COR-L47 (cell line): ENCODE data around the gene TRPC4AP.

ENCODE experiments used
- DNase-seq: peaks from one replicate; lab custom pipeline; 2025; lab: John Stamatoyannopoulos, UW

Gene TRPC4AP

DNA sequence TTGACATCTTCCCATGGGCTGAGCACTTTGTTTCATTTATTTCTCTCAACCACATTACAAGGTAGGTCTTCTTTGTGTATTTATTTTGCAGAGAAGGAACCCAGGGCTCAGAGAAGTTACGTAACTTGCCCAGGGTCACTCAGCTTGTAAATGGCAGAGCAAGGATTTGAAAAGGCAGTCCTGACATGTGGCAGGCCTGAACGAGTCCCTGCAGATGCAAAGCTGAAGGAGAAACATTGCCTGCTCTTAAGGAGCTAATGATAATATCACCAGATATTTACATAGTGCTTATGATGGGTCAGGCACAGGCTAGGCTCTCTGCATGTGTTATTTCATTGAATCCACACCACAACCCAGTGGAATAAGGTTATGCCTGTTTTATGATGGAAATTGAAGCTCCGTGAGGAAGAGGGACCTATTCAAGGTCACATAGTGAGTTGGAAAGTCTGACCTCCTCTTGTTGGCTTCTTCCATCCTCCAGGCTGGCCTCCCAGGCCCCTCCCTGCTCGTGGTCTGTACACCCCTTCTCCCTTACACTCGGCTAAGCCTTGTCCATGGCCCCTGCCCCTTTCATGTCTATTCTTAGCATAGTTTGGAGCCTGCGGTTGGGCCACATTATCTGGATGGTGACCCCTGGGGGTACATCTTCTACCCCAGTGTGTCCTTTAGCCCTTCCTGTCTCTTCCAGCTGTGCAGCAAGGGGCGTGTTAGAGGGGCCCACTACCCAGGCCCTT, 124.4 kb downstream of the TRPC4AP start:
- DNase-seq = no peak

DNA sequence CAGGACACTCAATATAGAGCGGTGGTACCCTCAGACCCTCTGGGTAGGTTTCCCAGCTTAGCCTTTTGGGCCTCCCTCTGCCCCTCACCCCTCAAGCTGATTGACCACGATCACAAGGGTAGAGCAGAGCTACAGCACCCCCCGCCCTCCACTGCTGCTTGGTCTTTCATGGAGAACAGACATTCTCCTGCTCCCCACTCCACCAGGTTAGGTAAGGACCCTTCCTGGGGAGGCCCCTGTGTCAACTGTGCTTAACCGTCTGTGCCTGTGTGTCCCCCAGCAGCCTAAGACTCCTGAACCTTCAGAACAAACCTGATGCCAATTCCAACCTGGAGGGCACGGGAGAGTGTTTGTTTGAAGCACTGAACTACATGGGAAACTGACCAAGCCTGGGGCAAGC, 125.2 kb downstream of the TRPC4AP start:
- no peak for DNase-seq

DNA sequence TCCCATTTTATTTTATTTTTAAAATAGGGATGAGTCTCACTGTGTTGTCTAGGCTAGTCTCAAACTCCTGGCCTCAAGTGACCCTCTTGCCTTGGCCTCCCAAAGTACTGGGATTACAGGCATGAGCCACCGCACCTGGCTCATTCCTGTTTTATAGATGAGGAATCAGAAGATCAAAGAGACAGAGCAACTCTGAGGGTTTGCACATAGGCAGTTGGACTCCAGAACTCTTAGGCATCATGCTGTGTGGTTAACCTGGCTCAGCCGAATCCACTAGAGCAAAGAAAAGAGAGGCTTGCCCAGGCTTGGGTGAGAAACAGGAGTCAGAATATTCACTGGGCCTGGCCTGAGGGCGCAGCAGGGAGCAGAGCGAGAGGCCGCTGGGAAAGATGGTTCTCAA, 127.6 kb downstream of the TRPC4AP start:
- DNase-seq = no peak

DNA sequence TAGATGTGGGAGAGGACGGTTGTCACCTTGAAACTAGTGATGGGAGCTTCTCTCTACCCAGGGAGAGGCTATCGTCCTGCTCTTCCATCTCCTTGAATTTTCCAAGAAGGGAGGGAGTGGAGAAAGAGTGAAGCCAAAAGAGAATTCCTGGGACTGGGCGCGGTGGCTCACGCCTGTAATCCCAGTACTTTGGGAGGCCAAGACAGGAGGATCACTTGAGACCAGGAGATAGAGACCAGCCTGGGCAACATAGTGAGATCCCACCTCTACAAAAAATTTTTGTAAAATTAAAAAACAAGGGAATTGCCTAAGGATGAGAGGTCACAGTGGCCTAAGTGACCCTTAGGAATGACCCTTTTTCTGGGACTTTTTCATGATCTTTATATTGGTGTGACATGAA, 128.1 kb downstream of the TRPC4AP start:
- no peak for DNase-seq

DNA sequence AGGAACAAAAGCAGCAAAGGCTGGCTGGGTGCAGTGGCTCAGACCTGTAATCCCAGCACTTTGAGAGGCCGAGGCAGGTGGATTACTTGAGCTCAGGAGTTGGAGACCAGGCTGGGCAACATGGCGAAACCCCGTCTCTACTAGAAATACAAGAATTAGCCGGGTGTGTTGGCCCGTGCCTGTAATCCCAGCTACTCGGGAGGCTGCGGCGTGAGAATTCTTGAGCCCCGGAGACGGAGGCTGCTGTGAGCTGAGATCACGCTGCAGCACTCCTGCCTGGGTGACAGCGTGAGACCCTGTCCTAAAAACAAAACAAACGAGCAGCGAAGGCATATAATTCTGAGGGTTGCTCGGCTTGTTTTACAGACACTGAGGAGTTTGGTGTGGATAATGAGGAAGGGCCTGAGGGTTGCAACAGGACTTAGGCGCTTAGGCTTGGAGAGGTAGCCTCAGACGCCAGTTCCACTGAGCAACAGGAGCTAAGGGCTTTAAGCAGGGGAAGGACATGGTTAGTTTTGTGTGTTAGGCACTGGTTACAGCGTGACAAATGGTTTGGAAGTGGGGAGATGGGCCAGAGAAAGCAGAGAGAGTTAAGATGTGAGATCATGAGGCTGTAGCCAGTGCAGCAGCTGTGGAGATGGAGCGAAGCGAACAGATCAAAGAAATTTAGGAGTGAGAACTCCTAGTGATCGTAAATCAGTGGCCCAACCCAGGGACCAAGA, 135.7 kb downstream of the TRPC4AP start:
- no peak for DNase-seq

DNA sequence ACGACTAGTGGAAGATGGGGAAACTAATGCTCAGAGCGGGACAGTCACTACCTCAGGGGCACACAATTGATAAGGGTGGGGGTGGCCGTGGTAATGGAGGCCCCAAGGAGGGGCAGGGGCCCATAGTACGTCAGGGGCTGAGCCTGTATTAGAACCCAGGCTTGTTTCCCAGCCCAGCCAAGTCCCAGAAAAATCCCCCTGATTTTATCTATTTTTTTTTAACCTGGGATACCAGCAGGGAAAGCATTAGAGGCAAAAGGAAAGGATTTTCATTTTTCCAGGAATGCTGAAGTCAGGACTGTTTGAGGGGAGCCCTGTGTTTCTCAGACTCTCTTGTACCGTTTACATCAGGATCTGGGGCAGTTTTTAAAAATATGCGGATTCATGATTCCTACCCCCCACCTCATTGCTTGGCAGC, 136.6 kb downstream of the TRPC4AP start:
- DNase-seq = no peak

DNA sequence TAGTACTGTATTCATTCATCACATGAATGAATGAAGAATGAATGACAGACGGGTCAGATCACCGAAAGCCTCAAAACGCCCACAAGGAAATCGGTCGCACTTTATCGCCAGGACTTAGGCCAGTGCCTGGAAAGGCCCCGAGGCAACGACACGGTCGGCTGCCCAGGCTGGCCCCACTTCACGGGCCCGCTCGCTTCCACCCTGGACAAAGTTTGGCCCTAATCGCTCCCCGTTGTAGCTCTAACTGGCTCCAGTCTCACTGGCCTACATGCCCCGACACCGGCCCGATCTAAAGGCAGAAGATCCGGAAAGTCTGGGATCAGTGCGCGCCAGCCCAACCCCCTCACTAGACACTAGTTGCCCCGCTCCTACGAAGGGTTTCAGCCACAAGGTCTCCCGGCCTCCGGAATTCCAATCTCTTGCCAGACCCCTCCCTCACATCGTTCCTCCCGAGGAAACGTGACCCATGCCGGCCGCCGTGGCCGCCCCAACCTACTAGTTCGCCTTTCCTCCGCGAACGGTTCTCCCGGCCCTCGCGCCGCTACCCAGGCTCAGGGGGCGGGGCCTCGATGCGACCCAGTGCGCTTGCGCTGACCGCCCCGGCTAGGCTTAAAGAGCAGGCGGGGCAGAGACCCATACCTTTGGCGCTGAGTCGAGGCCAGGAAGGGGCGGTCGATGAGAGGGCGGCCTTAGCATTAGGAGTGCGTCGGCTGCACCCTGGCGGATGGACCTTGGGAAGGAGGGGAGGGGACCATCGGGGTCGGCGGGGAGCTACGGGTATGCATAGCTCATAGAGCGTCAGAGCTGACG, 137.2 kb downstream of the TRPC4AP start, which contains the start of the genes GSS and MYH7B:
GSS (minus strand) TSS at position 576 of the 810 bp plus-strand sequence. CDS start 3,954 bp downstream, outside the sequence.
MYH7B (plus strand) TSS at position 638 of the 810 bp plus-strand sequence. CDS start 22,138 bp downstream, outside the sequence.
- DNase-seq = peak; percentile 94

DNA sequence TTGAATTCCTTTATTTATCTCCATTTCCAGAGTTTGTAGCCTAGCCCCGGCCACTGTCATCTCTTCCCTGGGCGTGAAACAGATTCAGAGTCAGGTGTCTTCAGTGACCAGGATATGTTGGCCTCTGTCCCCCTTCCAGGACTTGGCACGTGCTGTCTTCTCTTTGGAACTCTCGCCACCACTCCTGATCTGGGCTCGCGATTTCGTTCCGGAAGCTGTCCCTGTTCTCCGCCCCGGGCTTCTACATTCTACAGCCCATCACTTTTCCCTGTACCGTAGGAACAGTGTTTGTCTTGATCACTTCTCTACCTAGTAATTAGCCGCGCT, 137.7 kb downstream of the TRPC4AP start:
- DNase-seq = peak; percentile 43

DNA sequence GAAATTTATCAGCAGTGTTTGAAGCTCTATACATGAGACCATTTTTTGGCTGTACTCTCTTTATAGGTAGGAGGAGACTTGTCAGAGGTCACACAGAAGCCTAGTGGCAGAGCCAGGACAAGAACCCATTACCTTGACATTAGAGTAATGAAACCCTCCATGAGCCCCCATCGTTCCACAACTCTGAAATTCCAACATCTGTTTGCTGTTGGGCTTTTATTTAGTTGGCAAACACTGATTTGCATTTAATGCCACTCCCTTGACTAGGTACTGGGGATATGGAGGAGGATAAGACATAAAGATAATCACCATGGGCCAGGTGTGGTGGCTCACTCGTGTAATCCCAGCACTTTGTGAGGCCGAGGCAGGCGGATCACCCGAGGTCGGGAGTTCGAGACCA, 138.6 kb downstream of the TRPC4AP start:
- no peak for DNase-seq

DNA sequence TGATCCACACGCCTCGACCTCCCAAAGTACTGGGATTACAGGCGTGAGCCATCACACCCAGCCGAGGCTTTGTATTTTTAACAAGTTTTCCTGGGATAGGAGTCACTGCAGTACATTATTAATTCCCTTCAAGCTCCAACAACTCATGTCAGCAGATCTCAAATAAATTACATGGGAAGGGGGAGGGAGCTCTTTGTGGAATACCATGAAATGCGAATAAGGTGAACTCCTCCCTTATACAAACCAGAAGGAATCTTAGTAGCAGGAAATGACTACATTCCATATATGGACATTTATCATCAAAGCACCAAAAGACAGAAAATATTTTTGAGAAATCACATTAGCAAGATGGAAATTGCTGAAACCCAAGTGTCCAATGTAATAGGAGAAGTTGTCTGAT, 139.9 kb downstream of the TRPC4AP start:
- no peak for DNase-seq
